Measurements from ENCODE around the gene SULT4A1. TPM values are rescaled to one million over a fixed set of nuclear protein-coding genes. Genes with fewer than 3 reads are reported as not detected.
A peak's percentile ranks its signal among the peaks of the same experiment; 100 is the strongest.

The SULT4A1 gene
- total and polyA plus RNA-seq, 12 donors, result 0.19 to 1.2 (median 0.29) TPM; not detected in 2

DNA sequence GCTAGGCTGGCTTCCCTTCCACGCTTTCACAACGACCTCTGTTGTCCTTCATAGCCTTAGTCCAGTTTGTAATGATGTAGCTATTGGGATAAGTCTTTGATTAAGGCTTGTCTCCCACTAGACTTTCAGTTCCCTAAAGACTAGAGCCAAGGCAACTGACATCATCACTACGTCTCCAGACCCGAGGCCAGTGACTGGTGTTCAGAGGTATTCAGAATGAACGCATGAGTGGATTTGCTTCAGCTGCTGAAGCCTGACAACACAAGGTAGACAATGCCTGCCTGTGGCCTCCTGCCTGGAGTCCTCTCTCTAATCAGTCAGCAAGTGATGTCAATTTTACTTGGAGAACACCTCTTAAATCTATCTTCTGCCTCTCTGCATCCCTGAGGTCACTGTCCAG lies 63.8 kb downstream of the SULT4A1 start:
- TF ChIP-seq, protein P1, sequence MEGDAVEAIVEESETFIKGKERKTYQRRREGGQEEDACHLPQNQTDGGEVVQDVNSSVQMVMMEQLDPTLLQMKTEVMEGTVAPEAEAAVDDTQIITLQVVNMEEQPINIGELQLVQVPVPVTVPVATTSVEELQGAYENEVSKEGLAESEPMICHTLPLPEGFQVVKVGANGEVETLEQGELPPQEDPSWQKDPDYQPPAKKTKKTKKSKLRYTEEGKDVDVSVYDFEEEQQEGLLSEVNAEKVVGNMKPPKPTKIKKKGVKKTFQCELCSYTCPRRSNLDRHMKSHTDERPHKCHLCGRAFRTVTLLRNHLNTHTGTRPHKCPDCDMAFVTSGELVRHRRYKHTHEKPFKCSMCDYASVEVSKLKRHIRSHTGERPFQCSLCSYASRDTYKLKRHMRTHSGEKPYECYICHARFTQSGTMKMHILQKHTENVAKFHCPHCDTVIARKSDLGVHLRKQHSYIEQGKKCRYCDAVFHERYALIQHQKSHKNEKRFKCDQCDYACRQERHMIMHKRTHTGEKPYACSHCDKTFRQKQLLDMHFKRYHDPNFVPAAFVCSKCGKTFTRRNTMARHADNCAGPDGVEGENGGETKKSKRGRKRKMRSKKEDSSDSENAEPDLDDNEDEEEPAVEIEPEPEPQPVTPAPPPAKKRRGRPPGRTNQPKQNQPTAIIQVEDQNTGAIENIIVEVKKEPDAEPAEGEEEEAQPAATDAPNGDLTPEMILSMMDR (IDR thresholded peaks at IDR 0.05), result no peak
- H3K4me1 ChIP-seq, result peaks cover 0 to 10% (median 2%) of the 10 kb centered on the region in 9 donors
- no peak for ATAC-seq
- intact Hi-C loops (cut with DNase I), result loop anchor here in 7 of 10 donors (5.0 to 10.0 kb wide), 2 partner anchors 411 to 414 kb away; no protein-coding TSS in a partner anchor
- no peak overlapping the region for H3K27ac ChIP-seq
- no peaks in the 10 kb centered on the region for H3K36me3 ChIP-seq
- H3K27me3 ChIP-seq, result no peaks in the 10 kb centered on the region
- WGBS, 2 donors, result 67 to 68% methylated on average over 5 of the region's 5 CpGs
- peaks cover 0 to 27% (median 12%) of the 10 kb centered on the region in 11 donors for H3K9me3 ChIP-seq
- DNase-seq, result no peak
- H3K4me3 ChIP-seq, result no peak overlapping the region

DNA sequence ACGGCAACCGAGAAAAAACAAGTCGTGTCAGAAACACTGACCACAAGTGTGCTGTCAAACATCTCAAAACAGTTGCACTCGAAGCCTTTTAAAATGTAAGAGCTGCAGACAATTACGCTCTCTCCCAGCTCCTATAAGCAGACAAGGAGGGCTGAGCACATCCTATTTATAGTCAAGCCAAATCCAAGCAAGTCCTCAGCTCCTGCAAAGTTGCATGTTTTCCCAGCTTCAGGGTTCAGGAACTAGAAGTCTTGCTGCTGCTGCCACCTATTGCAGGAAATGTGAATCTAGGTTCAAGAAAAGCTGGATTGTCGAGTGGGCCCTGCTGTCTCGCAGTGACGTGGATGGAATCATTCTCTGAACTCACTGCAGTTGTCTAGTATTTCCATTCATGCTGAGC lies 65.7 kb downstream of the SULT4A1 start:
- TF ChIP-seq, protein P1 (IDR thresholded peaks at IDR 0.05), result peak in 7 of 9 donors; percentile 21 to 58 (median 45)
- H3K27ac ChIP-seq, result no peak overlapping the region
- ATAC-seq, result peak in 7 of 8 donors; percentile 59 to 77 (median 70)
- 25 to 40% methylated on average over 8 of the region's 8 CpGs for WGBS, 2 donors
- no peaks in the 10 kb centered on the region for H3K27me3 ChIP-seq
- no peak overlapping the region for H3K4me3 ChIP-seq
- H3K9me3 ChIP-seq, result peaks cover 0 to 20% (median 12%) of the 10 kb centered on the region in 11 donors
- no peaks in the 10 kb centered on the region for H3K36me3 ChIP-seq
- intact Hi-C loops (cut with DNase I), result loop anchor here in 8 of 10 donors (2.0 to 10.0 kb wide), 3 partner anchors 408 to 412 kb away; no protein-coding TSS in a partner anchor
- no peak for DNase-seq
- peaks cover 0 to 10% (median 2%) of the 10 kb centered on the region in 9 donors for H3K4me1 ChIP-seq

DNA sequence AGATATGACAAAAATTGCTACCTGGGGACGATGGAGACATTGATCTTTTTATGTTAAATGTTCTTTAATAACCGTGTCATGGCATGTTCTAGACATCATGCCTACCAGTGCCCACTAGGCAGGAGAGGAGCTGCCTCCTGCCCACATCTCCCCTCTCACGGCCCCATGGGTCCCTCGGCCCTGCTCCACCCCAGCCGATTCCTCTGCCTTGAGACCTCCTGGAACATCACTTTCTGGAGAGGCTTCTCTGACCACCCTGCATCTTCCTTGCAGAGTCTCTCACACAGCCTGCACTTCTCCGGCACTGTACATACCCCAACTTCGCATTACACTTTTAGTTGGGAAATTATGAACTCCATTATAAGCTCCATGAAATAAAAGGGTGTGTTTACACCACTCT lies 67.0 kb downstream of the SULT4A1 start:
- Histone ChIP-seq H3K4me3 (no peak overlapping the region), H3K27me3 (no peaks in the 10 kb centered on the region), H3K9me3 (peaks cover 0 to 8% (median 4%) of the 10 kb centered on the region in 11 donors), H3K36me3 (no peaks in the 10 kb centered on the region), H3K27ac (no peak overlapping the region), H3K4me1 (peaks cover 0 to 10% (median 2%) of the 10 kb centered on the region in 9 donors)
- intact Hi-C loops (cut with DNase I), result loop anchor here in 7 of 10 donors (5.0 to 10.0 kb wide), 2 partner anchors 408 to 411 kb away; no protein-coding TSS in a partner anchor
- ATAC-seq, result no peak
- DNase-seq, result no peak
- TF ChIP-seq, protein P1 (IDR thresholded peaks at IDR 0.05), result no peak
- 83 to 87% methylated on average over 7 of the region's 7 CpGs for WGBS, 2 donors

DNA sequence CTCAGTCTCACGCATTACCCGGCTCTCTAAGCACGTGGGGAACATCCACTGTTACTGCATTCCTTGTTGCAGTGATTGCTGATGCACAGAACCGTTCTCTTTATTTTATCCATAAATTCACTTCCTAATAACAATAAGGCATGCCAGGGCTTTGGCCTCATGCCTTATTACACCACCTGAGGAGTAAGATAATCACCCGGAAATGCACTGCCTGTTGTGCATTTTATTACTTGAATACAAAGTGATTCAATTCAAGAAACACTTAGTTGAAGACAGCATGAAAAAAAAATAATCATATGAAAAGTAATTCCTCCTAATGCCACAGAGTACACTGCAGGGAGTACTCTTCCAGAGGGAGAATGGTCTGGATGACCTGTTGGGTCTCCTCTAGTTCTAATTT lies 69.4 kb downstream of the SULT4A1 start:
- H3K4me1 ChIP-seq, result peaks cover 0 to 16% (median 3%) of the 10 kb centered on the region in 9 donors

More for the DNA sequence above, 69.4 kb downstream of the SULT4A1 start:
- ATAC-seq (no peak), DNase-seq (no peak)
- TF ChIP-seq, protein P1 (IDR thresholded peaks at IDR 0.05), result no peak
- intact Hi-C loops (cut with DNase I), result loop anchor here in 4 of 10 donors (10.0 kb wide), 1 partner anchor 408 kb away; no protein-coding TSS in a partner anchor
- H3K4me3 ChIP-seq, result no peak overlapping the region
- no peak overlapping the region for H3K27ac ChIP-seq
- no peaks in the 10 kb centered on the region for H3K27me3 ChIP-seq
- peaks cover 0 to 3% (median 0%) of the 10 kb centered on the region in 11 donors for H3K9me3 ChIP-seq
- 74 to 76% methylated on average over 5 of the region's 5 CpGs for WGBS, 2 donors
- no peaks in the 10 kb centered on the region for H3K36me3 ChIP-seq

All from heart right ventricle (tissue), 16 donors.